Activated CD4-positive, alpha-beta T cell treated with anti-CD3 and anti-CD28 coated beads, Interleukin-2, Interleukin-4, amounts not matched to agents 100 ng/mL and 50 ng/mL, durations not matched to agents 16 hours and 8 hours (primary cell): ENCODE measurements around the gene PTPRN2.
"Not testable (repeated sequence)": the region's sequence is repeated elsewhere in the genome, so short reads cannot be mapped to it uniquely, and the experiment has no call there.

ENCODE experiments used
- DNase-seq: peaks from one replicate; pipeline ENCODE4 v3.0.0-alpha.2; 2020; ENCODE audit warnings: low spot score

PTPRN2 gene

GRCh38 chr7:158516524-158516923, 71.1 kb downstream of the PTPRN2 start:
- no peak for DNase-seq

- DNase-seq, result no peak
These were observed 74.8 kb downstream of the PTPRN2 start for GRCh38 chr7:158512869-158513268.

- DNase-seq, result no peak
These were observed 75.6 kb downstream of the PTPRN2 start for GRCh38 chr7:158512042-158512441.

- no peak for DNase-seq
These were observed 78.7 kb downstream of the PTPRN2 start for GRCh38 chr7:158508802-158509385.

GRCh38 chr7:158508321-158508720, 79.3 kb downstream of the PTPRN2 start:
- DNase-seq, result not testable (repeated sequence)

GRCh38 chr7:158507917-158508316, 79.7 kb downstream of the PTPRN2 start:
- DNase-seq, result no peak

GRCh38 chr7:158507175-158507574, 80.4 kb downstream of the PTPRN2 start:
- not testable (repeated sequence) for DNase-seq

GRCh38 chr7:158506626-158507025, 81.0 kb downstream of the PTPRN2 start:
- no peak for DNase-seq

- no peak for DNase-seq
These were observed 81.9 kb downstream of the PTPRN2 start for GRCh38 chr7:158505683-158506082.

- no peak for DNase-seq
These were observed 85.4 kb downstream of the PTPRN2 start for GRCh38 chr7:158502068-158502750.

GRCh38 chr7:158501393-158502067, 86.1 kb downstream of the PTPRN2 start:
- DNase-seq, result no peak

- DNase-seq, result no peak
These were observed 87.0 kb downstream of the PTPRN2 start for GRCh38 chr7:158500651-158501052.

GRCh38 chr7:158499082-158499455, 88.6 kb downstream of the PTPRN2 start:
- DNase-seq, result no peak

- DNase-seq, result no peak
These were observed 89.1 kb downstream of the PTPRN2 start for GRCh38 chr7:158498443-158499081.

GRCh38 chr7:158497627-158498026, 90.0 kb downstream of the PTPRN2 start:
- DNase-seq, result no peak

GRCh38 chr7:158495786-158496185, 91.8 kb downstream of the PTPRN2 start:
- no peak for DNase-seq

GRCh38 chr7:158495216-158495615, 92.4 kb downstream of the PTPRN2 start:
- no peak for DNase-seq

- DNase-seq, result no peak
These were observed 93.0 kb downstream of the PTPRN2 start for GRCh38 chr7:158494643-158495042.

- no peak for DNase-seq
These were observed 93.4 kb downstream of the PTPRN2 start for GRCh38 chr7:158494162-158494586.

- DNase-seq, result no peak
These were observed 95.3 kb downstream of the PTPRN2 start for GRCh38 chr7:158492367-158492764.

- DNase-seq, result no peak
These were observed 96.5 kb downstream of the PTPRN2 start for GRCh38 chr7:158491094-158491493.

GRCh38 chr7:158490171-158490782, 97.3 kb downstream of the PTPRN2 start:
- DNase-seq, result no peak
